ENCODE results near the gene GPR27.

The GPR27 gene

GRCh38 chr3:71721002-71721401 is 32.7 kb upstream of the GPR27 start:
- Histone ChIP-seq H3K4me1 (ENCODE audit: control insufficient read depth, insufficient read depth, low read length) (peaks cover 4% of the 10 kb centered on the region), H3K27me3 (ENCODE audit: control insufficient read depth, insufficient read depth, low read length) (peaks cover 32% of the 10 kb centered on the region), H3K36me3 (ENCODE audit: control insufficient read depth, insufficient read depth, low read length) (no peaks in the 10 kb centered on the region), H3K4me3 (ENCODE audit: low read depth, low read length) (no peak overlapping the region), H3K9me3 (ENCODE audit: control insufficient read depth, insufficient read depth, low read depth, low read length) (no peaks in the 10 kb centered on the region), H3K9ac (ENCODE audit: low read length) (no peak overlapping the region), H3K27ac (ENCODE audit: low read depth, low read length) (no peak overlapping the region)

GRCh38 chr3:71721651-71722157 is 32.0 kb upstream of the GPR27 start:
- no peaks in the 10 kb centered on the region for H3K9me3 ChIP-seq (ENCODE audit: control insufficient read depth, insufficient read depth, low read depth, low read length)
- H3K4me1 ChIP-seq (ENCODE audit: control insufficient read depth, insufficient read depth, low read length), result peaks cover 9% of the 10 kb centered on the region
- H3K27me3 ChIP-seq (ENCODE audit: control insufficient read depth, insufficient read depth, low read length), result peaks cover 38% of the 10 kb centered on the region
- H3K36me3 ChIP-seq (ENCODE audit: control insufficient read depth, insufficient read depth, low read length), result no peaks in the 10 kb centered on the region
- H3K4me3 ChIP-seq (ENCODE audit: low read depth, low read length), result no peak overlapping the region
- H3K9ac ChIP-seq (ENCODE audit: low read length), result no peak overlapping the region
- H3K27ac ChIP-seq (ENCODE audit: low read depth, low read length), result no peak overlapping the region

GRCh38 chr3:71722693-71723092 is 31.0 kb upstream of the GPR27 start:
- Histone ChIP-seq H3K9me3 (ENCODE audit: control insufficient read depth, insufficient read depth, low read depth, low read length) (no peaks in the 10 kb centered on the region), H3K4me3 (ENCODE audit: low read depth, low read length) (no peak overlapping the region), H3K27ac (ENCODE audit: low read depth, low read length) (no peak overlapping the region), H3K4me1 (ENCODE audit: control insufficient read depth, insufficient read depth, low read length) (peaks cover 9% of the 10 kb centered on the region), H3K9ac (ENCODE audit: low read length) (no peak overlapping the region), H3K36me3 (ENCODE audit: control insufficient read depth, insufficient read depth, low read length) (no peaks in the 10 kb centered on the region), H3K27me3 (ENCODE audit: control insufficient read depth, insufficient read depth, low read length) (peaks cover 38% of the 10 kb centered on the region)

- H3K4me1 ChIP-seq (ENCODE audit: control insufficient read depth, insufficient read depth, low read length), result peaks cover 12% of the 10 kb centered on the region
- peak overlapping the region; percentile 96; the same call in 1 of the 2 replicates for H3K4me3 ChIP-seq (ENCODE audit: low read depth, low read length)
- H3K27me3 ChIP-seq (ENCODE audit: control insufficient read depth, insufficient read depth, low read length), result peaks cover 38% of the 10 kb centered on the region
- no peak overlapping the region for H3K9ac ChIP-seq (ENCODE audit: low read length)
- H3K27ac ChIP-seq (ENCODE audit: low read depth, low read length), result no peak overlapping the region
- no peaks in the 10 kb centered on the region for H3K9me3 ChIP-seq (ENCODE audit: control insufficient read depth, insufficient read depth, low read depth, low read length)
- no peaks in the 10 kb centered on the region for H3K36me3 ChIP-seq (ENCODE audit: control insufficient read depth, insufficient read depth, low read length)
These were observed 30.0 kb upstream of the GPR27 start for GRCh38 chr3:71723452-71724170.

DNA sequence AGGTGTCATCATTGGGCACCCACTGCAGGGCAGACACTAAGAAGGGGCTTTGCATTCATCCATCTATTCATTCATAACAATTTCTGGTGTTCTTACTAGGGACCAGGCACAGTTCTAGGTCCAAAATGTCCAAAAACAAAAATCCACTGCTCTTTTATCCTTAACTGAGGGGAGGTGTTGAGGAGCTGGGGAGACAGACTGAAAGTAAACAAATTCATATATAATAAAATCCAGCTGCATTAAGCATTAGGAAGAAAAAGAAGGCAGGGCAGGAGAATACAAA is 29.5 kb upstream of the GPR27 start:
- peaks cover 38% of the 10 kb centered on the region for H3K27me3 ChIP-seq (ENCODE audit: control insufficient read depth, insufficient read depth, low read length)
- H3K4me1 ChIP-seq (ENCODE audit: control insufficient read depth, insufficient read depth, low read length), result peaks cover 14% of the 10 kb centered on the region
- no peak overlapping the region for H3K9ac ChIP-seq (ENCODE audit: low read length)
- no peaks in the 10 kb centered on the region for H3K36me3 ChIP-seq (ENCODE audit: control insufficient read depth, insufficient read depth, low read length)
- no peaks in the 10 kb centered on the region for H3K9me3 ChIP-seq (ENCODE audit: control insufficient read depth, insufficient read depth, low read depth, low read length)
- peak overlapping the region; percentile 96 for H3K4me3 ChIP-seq (ENCODE audit: low read depth, low read length)
- H3K27ac ChIP-seq (ENCODE audit: low read depth, low read length), result no peak overlapping the region

DNA sequence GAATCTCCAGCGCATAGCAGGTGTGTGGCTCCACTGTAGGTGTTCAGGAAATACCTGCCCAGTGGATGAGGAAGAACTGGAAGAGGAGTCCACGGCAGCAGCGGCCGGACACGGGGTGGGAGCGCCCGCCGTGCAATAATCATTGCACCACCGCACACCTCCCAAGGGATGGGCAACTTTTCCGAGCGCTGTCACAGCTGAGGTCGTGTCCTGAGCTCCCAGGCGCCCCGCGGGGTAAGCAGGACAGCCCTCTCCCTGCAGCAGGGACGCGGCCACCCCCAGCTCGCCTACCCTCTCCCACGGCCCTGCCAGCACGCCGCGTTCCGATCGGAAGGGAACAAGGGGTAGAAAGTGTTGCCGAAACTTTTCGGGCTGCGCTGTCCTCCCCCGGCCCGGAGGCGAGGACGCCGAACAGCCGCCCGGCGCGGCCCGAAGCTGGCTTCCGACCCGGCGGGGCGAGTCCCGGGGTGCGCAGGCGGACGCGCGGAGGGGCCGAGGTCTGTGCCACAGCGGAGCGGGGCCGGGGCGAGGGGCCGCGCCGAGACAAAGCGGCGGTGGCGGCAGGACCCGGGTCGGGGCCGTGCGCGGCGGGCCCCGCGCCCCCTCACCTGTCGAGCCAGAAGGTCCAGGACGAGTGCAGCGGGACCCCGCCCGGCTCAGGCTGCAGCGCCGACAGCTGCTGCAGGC is 28.9 kb upstream of the GPR27 start:
- peaks cover 19% of the 10 kb centered on the region for H3K4me1 ChIP-seq (ENCODE audit: control insufficient read depth, insufficient read depth, low read length)
- H3K9me3 ChIP-seq (ENCODE audit: control insufficient read depth, insufficient read depth, low read depth, low read length), result no peaks in the 10 kb centered on the region
- no peak overlapping the region for H3K27ac ChIP-seq (ENCODE audit: low read depth, low read length)
- H3K4me3 ChIP-seq (ENCODE audit: low read depth, low read length), result peak overlapping the region; percentile 96
- H3K36me3 ChIP-seq (ENCODE audit: control insufficient read depth, insufficient read depth, low read length), result no peaks in the 10 kb centered on the region
- peaks cover 38% of the 10 kb centered on the region for H3K27me3 ChIP-seq (ENCODE audit: control insufficient read depth, insufficient read depth, low read length)
- peak overlapping the region; percentile 85 for H3K9ac ChIP-seq (ENCODE audit: low read length)

DNA sequence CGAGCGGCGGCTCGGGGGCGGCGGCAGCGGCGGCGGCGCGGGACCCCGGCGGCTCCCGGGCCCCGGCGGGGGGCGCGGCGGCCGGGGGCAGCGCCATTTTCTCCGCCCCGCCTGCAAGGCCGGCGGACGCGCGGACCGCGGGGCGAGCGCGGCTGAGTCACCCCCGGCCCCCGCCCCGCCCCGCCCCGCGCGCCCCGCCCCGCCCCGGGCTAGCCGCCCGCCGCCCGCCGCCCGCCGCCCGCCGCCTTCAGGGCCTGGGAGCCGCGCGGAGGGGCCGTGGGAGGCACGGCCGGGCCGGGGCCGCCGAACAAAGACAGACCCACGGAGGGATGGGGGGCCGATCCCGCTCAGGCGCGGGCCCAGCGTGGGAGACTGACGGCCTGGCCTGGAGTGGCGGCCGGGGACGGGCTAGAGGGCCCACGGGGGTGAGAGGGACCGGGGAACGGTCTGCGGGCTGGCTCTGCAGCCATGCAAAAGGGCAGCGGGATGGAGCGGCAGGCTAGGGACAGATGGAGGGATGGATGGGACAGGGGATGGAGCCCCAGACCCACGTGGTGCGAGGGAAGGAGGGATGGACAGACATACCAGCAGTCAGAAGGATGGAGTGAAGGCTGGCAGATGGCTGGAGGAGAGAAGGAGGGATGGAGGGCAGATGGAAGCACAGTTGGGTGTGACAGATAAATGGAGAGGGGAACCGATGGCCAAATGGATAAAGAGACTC is 28.2 kb upstream of the GPR27 start, which contains the start of gene EIF4E3:
EIF4E3 (minus strand) TSS at position 132 of the 721 bp plus-strand sequence; CDS start at position 97, 35 bp downstream.
- peaks cover 38% of the 10 kb centered on the region for H3K27me3 ChIP-seq (ENCODE audit: control insufficient read depth, insufficient read depth, low read length)
- H3K9me3 ChIP-seq (ENCODE audit: control insufficient read depth, insufficient read depth, low read depth, low read length), result no peaks in the 10 kb centered on the region
- peak within 1 kb of the TSS; percentile 85 for H3K9ac ChIP-seq (ENCODE audit: low read length)
- no peak within 1 kb of the TSS for H3K27ac ChIP-seq (ENCODE audit: low read depth, low read length)
- peak within 1 kb of the TSS; percentile 96 for H3K4me3 ChIP-seq (ENCODE audit: low read depth, low read length)
- no peaks in the 10 kb centered on the region for H3K36me3 ChIP-seq (ENCODE audit: control insufficient read depth, insufficient read depth, low read length)
- peaks cover 25% of the 10 kb centered on the region for H3K4me1 ChIP-seq (ENCODE audit: control insufficient read depth, insufficient read depth, low read length)

DNA sequence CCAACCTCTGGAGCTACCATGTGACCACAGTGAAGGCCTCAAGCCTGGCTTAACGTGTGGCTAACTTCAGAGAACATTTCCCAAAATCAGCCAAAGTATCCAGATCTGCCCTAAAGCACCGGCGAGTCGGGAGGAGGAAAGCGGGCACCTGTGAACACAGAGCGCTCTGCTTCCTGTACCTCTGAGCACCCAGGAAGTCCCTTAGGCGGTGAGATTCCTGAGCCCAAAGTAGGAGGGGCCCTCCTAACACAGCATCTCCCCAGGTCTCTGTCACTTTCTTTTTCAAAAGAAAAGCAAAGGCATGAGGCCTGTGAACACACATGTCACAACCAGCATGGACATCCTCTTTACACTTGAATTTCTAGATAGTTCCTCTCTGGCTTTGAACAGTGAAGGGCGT is 27.5 kb upstream of the GPR27 start:
- no peak overlapping the region for H3K27ac ChIP-seq (ENCODE audit: low read depth, low read length)
- H3K36me3 ChIP-seq (ENCODE audit: control insufficient read depth, insufficient read depth, low read length), result no peaks in the 10 kb centered on the region
- H3K4me3 ChIP-seq (ENCODE audit: low read depth, low read length), result peak overlapping the region; percentile 59
- no peak overlapping the region for H3K9ac ChIP-seq (ENCODE audit: low read length)
- no peaks in the 10 kb centered on the region for H3K9me3 ChIP-seq (ENCODE audit: control insufficient read depth, insufficient read depth, low read depth, low read length)
- H3K4me1 ChIP-seq (ENCODE audit: control insufficient read depth, insufficient read depth, low read length), result peaks cover 27% of the 10 kb centered on the region
- H3K27me3 ChIP-seq (ENCODE audit: control insufficient read depth, insufficient read depth, low read length), result peaks cover 38% of the 10 kb centered on the region

DNA sequence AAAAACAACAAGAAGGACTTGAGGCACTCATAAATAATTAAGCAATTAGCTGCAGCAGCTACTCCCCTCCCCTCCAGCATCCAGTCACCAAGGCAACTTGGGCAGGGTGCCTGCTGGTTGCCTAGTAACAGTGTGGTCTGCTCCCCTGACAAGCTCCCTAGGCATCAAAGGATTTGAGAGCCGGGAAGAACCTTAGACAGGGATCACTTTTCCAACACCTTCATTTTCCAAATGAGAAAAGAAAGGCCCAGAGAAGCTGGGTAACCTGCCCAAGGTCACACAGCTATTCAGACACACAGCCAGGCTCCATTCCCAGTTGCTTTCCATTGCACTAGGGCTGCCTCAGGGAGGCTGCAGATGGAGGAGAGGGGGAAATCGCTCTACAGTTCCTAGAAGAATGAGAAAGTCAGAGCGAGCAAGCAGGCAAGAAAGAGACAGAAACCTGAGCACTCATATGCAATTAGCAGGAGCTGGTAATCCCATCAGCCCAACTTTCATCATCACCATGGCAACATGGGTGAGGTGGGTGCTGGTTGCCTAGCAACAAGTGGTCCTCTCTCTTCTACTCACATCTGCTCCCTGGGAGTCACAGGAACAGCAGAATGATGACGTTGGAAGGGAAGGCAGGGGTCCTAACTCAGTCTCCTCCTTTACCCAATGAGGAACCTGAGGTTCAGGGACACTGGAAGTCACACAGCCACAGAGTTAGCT is 24.9 kb upstream of the GPR27 start:
- H3K4me3 ChIP-seq (ENCODE audit: low read depth, low read length), result no peak overlapping the region
- peaks cover 22% of the 10 kb centered on the region for H3K27me3 ChIP-seq (ENCODE audit: control insufficient read depth, insufficient read depth, low read length)
- H3K4me1 ChIP-seq (ENCODE audit: control insufficient read depth, insufficient read depth, low read length), result peaks cover 35% of the 10 kb centered on the region
- H3K27ac ChIP-seq (ENCODE audit: low read depth, low read length), result no peak overlapping the region
- no peaks in the 10 kb centered on the region for H3K36me3 ChIP-seq (ENCODE audit: control insufficient read depth, insufficient read depth, low read length)
- H3K9ac ChIP-seq (ENCODE audit: low read length), result peak overlapping the region; percentile 34
- H3K9me3 ChIP-seq (ENCODE audit: control insufficient read depth, insufficient read depth, low read depth, low read length), result no peaks in the 10 kb centered on the region

- Histone ChIP-seq H3K27ac (ENCODE audit: low read depth, low read length) (no peak overlapping the region), H3K9ac (ENCODE audit: low read length) (no peak overlapping the region), H3K4me1 (ENCODE audit: control insufficient read depth, insufficient read depth, low read length) (peaks cover 30% of the 10 kb centered on the region), H3K36me3 (ENCODE audit: control insufficient read depth, insufficient read depth, low read length) (no peaks in the 10 kb centered on the region), H3K27me3 (ENCODE audit: control insufficient read depth, insufficient read depth, low read length) (no peaks in the 10 kb centered on the region), H3K9me3 (ENCODE audit: control insufficient read depth, insufficient read depth, low read depth, low read length) (no peaks in the 10 kb centered on the region), H3K4me3 (ENCODE audit: low read depth, low read length) (no peak overlapping the region)
These were observed 21.0 kb upstream of the GPR27 start for GRCh38 chr3:71732637-71733036.
